Memory B cell (primary cell): ENCODE results near the gene SLC2A6.
"Not testable (repeated sequence)": the region's sequence is repeated elsewhere in the genome, so short reads cannot be mapped to it uniquely, and the experiment has no call there.

ENCODE experiments used
- ATAC-seq: fragments of 150-1000 bp; cut with Tn5 transposase; 2 replicates; pipeline ENCODE4 v1.10.0; 2021; ENCODE audit warnings: low read depth, mild to moderate bottlenecking, moderate library complexity
- DNase-seq, 2 donors: peaks; one replicate each; pipeline ENCODE4 v3.0.0; 2022; ENCODE audit warnings: low spot score in 2 of 2
- H3K27ac Mint-ChIP-seq: one replicate; pipeline ENCODE4 v1.8.0; 2022; ENCODE audit warnings: mild to moderate bottlenecking, moderate library complexity, mixed read lengths
- H3K27me3 Mint-ChIP-seq: one replicate; pipeline ENCODE4 v1.8.0; 2022; ENCODE audit warnings: mixed read lengths
- H3K36me3 Mint-ChIP-seq: one replicate; pipeline ENCODE4 v1.8.0; 2022; ENCODE audit warnings: mild to moderate bottlenecking, mixed read lengths
- H3K4me1 Mint-ChIP-seq: one replicate; pipeline ENCODE4 v1.8.0; 2022; ENCODE audit warnings: mixed read lengths
- H3K4me3 Mint-ChIP-seq: one replicate; pipeline ENCODE4 v1.8.0; 2022; ENCODE audit warnings: mild to moderate bottlenecking, moderate library complexity, mixed read lengths
- H3K9me3 Mint-ChIP-seq: one replicate; pipeline ENCODE4 v1.8.0; 2022; ENCODE audit warnings: mixed read lengths

The SLC2A6 gene

DNA sequence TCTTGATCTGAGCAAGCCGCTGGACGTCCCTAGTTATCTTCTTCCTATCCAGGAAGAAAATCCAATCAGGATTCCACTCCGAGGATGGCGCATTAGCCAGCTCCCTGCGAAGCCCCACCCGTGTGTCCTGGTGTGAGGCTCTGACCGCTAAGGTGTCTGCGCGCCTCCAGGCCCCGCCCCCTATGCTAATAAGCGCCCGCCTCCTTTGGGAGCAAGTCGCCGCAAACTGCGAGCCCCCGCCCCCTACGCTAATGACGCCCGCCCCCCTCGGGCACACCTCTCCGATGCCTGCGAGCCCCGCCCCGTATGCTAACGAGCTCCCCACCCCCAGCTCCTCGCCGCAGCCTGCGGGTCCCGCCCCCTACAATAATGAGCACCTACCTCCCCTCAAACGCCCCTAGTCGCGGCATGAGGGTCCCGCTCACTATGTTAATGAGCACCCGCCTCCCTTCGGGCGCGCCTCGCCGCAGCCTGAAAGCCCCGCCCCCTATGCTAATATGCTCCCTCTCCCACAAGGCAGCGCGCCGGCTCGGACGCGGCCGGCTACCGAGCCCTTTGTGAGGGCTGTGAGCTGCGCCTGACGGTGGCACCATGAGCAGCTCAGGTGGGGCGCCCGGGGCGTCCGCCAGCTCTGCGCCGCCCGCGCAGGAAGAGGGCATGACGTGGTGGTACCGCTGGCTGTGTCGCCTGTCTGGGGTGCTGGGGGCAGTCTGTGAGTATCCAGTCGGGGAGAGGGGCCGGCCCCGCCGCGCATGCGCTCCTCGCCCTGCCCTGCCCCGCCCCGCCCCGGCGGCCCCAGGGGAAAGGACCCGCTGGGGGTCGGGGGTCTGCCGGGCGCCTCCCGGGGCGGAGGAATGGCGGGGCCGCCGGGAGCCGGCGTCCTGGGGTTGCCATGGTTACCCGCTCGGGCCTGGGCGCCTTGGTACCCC, 19.2 kb downstream of the SLC2A6 start, which contains the start of gene CACFD1:
TSS of gene CACFD1 (plus strand) at position 503 of the 929 bp plus-strand sequence. CDS start at position 592, 89 bp downstream.
- Mint-ChIP-seq H3K27ac (peak within 1 kb of the TSS; percentile 97), H3K4me3 (peak within 1 kb of the TSS; percentile 97), H3K4me1 (peaks cover 26% of the 10 kb centered on the region), H3K9me3 (no peaks in the 10 kb centered on the region), H3K36me3 (peaks cover 2% of the 10 kb centered on the region), H3K27me3 (no peaks in the 10 kb centered on the region)
- ATAC-seq (peak; percentile 73), DNase-seq (peak; percentile 93 to 98)

GRCh38 chr9:133458643-133459312, 20.1 kb downstream of the SLC2A6 start:
- Mint-ChIP-seq H3K27ac (no peak overlapping the region), H3K9me3 (no peaks in the 10 kb centered on the region)

GRCh38 chr9:133457748-133458147, 21.2 kb downstream of the SLC2A6 start:
- H3K27ac Mint-ChIP-seq = no peak overlapping the region
- ATAC-seq (no peak), DNase-seq (no peak)
- H3K4me3 Mint-ChIP-seq = no peak overlapping the region
- H3K4me1 Mint-ChIP-seq = peaks cover 14% of the 10 kb centered on the region
- H3K9me3 Mint-ChIP-seq = no peaks in the 10 kb centered on the region
- no peaks in the 10 kb centered on the region for H3K36me3 Mint-ChIP-seq
- H3K27me3 Mint-ChIP-seq = no peaks in the 10 kb centered on the region

More at GRCh38 chr9:133458643-133459312, 20.1 kb downstream of the SLC2A6 start:
- H3K36me3 Mint-ChIP-seq = no peaks in the 10 kb centered on the region
- ATAC-seq (no peak), DNase-seq (no peak)
- H3K4me3 Mint-ChIP-seq = no peak overlapping the region
- H3K27me3 Mint-ChIP-seq = no peaks in the 10 kb centered on the region
- peaks cover 20% of the 10 kb centered on the region for H3K4me1 Mint-ChIP-seq

DNA sequence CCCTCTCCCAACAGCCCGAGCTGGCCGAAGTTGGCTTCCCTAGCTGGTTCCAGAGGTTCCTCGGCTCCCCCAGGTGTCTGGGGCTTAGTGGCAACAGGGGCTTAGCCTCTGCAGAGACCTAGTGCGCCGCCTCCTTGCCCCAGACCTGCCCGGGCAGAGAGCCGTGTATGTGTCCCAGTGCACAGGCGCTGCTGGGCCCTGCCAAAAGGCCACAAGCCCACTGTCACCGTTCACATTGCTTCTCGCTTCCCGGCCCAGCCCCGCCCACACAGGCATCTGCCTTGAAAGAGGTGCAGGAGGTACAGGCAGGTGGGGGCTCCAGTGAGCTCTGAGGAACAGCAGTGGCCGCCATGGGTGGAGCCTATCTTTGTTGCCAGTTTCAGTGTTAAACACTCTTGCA, 21.7 kb downstream of the SLC2A6 start:
- peaks cover 11% of the 10 kb centered on the region for H3K4me1 Mint-ChIP-seq

GRCh38 chr9:133456409-133456808, 22.5 kb downstream of the SLC2A6 start:
- no peaks in the 10 kb centered on the region for H3K9me3 Mint-ChIP-seq

More for the DNA sequence above, 21.7 kb downstream of the SLC2A6 start:
- no peak overlapping the region for H3K27ac Mint-ChIP-seq
- H3K4me3 Mint-ChIP-seq = no peak overlapping the region
- H3K36me3 Mint-ChIP-seq = no peaks in the 10 kb centered on the region
- H3K27me3 Mint-ChIP-seq = no peaks in the 10 kb centered on the region
- DNase-seq = no peak
- H3K9me3 Mint-ChIP-seq = no peaks in the 10 kb centered on the region
- no peak for ATAC-seq

DNA sequence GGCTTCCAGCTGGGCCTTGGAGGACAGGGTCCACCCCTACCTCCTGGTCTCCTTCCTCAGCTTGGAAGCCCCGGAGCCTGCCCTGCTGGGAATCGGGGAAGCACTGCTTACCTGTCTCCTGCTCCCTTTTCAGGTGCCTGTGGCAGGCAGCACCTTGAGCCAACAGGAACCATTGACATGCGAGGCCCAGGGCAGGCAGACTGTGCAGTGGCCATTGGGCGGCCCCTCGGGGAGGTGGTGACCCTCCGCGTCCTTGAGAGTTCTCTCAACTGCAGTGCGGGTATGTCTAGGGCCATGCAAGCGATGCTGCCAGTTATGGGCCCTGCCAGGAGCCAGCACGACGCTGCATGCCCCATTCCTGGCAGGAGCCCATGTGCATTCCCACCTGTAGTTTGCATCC, 23.0 kb downstream of the SLC2A6 start:
- DNase-seq = no peak
- Mint-ChIP-seq H3K4me3 (no peak overlapping the region), H3K9me3 (no peaks in the 10 kb centered on the region), H3K27me3 (no peaks in the 10 kb centered on the region), H3K27ac (no peak overlapping the region), H3K36me3 (no peaks in the 10 kb centered on the region), H3K4me1 (peaks cover 4% of the 10 kb centered on the region)
- ATAC-seq = no peak

More at GRCh38 chr9:133456409-133456808, 22.5 kb downstream of the SLC2A6 start:
- H3K27ac Mint-ChIP-seq = no peak overlapping the region
- no peaks in the 10 kb centered on the region for H3K27me3 Mint-ChIP-seq
- H3K4me3 Mint-ChIP-seq = no peak overlapping the region
- H3K36me3 Mint-ChIP-seq = no peaks in the 10 kb centered on the region
- DNase-seq = no peak
- ATAC-seq = no peak
- H3K4me1 Mint-ChIP-seq = peaks cover 7% of the 10 kb centered on the region

GRCh38 chr9:133454943-133455673, 23.8 kb downstream of the SLC2A6 start:
- Mint-ChIP-seq H3K27me3 (no peaks in the 10 kb centered on the region), H3K36me3 (no peaks in the 10 kb centered on the region), H3K27ac (no peak overlapping the region), H3K4me1 (no peaks in the 10 kb centered on the region), H3K9me3 (no peaks in the 10 kb centered on the region), H3K4me3 (no peak overlapping the region)
- DNase-seq (no peak), ATAC-seq (no peak)

DNA sequence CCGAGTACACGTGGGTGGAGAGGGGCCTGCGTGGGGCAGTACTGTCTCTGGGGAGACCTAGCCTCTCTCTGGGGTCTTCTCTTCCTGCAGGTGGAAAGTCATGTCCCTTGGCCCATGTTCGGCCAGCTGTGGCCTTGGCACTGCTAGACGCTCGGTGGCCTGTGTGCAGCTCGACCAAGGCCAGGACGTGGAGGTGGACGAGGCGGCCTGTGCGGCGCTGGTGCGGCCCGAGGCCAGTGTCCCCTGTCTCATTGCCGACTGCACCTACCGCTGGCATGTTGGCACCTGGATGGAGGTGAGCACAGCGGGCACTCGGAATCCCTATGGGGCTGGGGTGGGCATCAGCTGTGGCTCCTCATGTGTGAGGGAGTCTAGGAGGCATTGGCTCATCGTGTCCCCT, 24.6 kb downstream of the SLC2A6 start:
- Mint-ChIP-seq H3K9me3 (no peaks in the 10 kb centered on the region), H3K27me3 (no peaks in the 10 kb centered on the region), H3K27ac (no peak overlapping the region), H3K4me1 (no peaks in the 10 kb centered on the region), H3K36me3 (no peaks in the 10 kb centered on the region), H3K4me3 (no peak overlapping the region)
- DNase-seq (no peak), ATAC-seq (no peak)

GRCh38 chr9:133453651-133454050, 25.2 kb downstream of the SLC2A6 start:
- no peak for DNase-seq
- H3K27me3 Mint-ChIP-seq = no peaks in the 10 kb centered on the region
- H3K4me1 Mint-ChIP-seq = no peaks in the 10 kb centered on the region

GRCh38 chr9:133452562-133452961, 26.3 kb downstream of the SLC2A6 start:
- H3K36me3 Mint-ChIP-seq = no peaks in the 10 kb centered on the region
- no peak overlapping the region for H3K27ac Mint-ChIP-seq
- ATAC-seq = no peak
- no peaks in the 10 kb centered on the region for H3K27me3 Mint-ChIP-seq
- DNase-seq = no peak
- H3K9me3 Mint-ChIP-seq = no peaks in the 10 kb centered on the region
- no peak overlapping the region for H3K4me3 Mint-ChIP-seq
- H3K4me1 Mint-ChIP-seq = no peaks in the 10 kb centered on the region

More at GRCh38 chr9:133453651-133454050, 25.2 kb downstream of the SLC2A6 start:
- ATAC-seq = no peak
- Mint-ChIP-seq H3K27ac (no peak overlapping the region), H3K4me3 (no peak overlapping the region), H3K9me3 (no peaks in the 10 kb centered on the region), H3K36me3 (no peaks in the 10 kb centered on the region)

DNA sequence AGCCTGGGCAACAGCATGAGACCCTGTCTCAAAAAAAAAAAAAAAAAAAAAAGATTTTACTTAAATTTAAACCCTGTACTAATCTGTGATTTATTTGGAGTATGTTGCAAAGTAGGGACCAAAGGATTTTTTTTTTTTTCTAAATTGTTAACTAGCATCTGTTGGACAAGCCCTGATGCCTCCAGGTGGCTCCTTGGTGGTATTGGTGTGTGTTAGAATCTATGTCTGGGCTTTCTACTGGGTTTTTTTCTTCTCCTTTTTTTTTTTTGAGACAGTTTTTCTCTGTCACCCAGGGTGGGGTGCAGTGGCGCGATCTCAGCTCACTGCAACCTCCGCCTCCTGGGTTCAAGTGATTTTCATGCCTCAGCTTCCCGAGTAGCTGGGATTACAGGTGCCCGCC, 27.0 kb downstream of the SLC2A6 start:
- H3K4me1 Mint-ChIP-seq, H3K9me3 Mint-ChIP-seq, H3K4me3 Mint-ChIP-seq, H3K27me3 Mint-ChIP-seq, H3K27ac Mint-ChIP-seq, DNase-seq, H3K36me3 Mint-ChIP-seq: not testable (repeated sequence)
- peak; percentile 83 for ATAC-seq

DNA sequence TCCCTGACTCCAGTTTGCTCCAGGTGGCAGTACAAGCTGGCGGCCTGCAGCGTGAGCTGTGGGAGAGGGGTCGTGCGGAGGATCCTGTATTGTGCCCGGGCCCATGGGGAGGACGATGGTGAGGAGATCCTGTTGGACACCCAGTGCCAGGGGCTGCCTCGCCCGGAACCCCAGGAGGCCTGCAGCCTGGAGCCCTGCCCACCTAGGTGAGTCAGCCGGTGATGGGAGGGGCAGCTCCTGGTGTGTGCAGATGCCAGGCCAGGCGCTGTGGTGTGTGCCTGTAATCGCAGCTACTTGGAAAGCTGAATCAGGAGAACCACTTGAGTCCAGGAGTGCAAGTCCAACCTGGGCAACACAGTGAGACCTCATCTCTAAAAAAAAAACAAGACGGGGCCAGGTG, 29.1 kb downstream of the SLC2A6 start:
- Mint-ChIP-seq H3K9me3 (no peaks in the 10 kb centered on the region), H3K36me3 (no peaks in the 10 kb centered on the region), H3K4me1 (no peaks in the 10 kb centered on the region), H3K27me3 (peaks cover 1% of the 10 kb centered on the region), H3K27ac (no peak overlapping the region), H3K4me3 (no peak overlapping the region)
- ATAC-seq = no peak
- no peak for DNase-seq

DNA sequence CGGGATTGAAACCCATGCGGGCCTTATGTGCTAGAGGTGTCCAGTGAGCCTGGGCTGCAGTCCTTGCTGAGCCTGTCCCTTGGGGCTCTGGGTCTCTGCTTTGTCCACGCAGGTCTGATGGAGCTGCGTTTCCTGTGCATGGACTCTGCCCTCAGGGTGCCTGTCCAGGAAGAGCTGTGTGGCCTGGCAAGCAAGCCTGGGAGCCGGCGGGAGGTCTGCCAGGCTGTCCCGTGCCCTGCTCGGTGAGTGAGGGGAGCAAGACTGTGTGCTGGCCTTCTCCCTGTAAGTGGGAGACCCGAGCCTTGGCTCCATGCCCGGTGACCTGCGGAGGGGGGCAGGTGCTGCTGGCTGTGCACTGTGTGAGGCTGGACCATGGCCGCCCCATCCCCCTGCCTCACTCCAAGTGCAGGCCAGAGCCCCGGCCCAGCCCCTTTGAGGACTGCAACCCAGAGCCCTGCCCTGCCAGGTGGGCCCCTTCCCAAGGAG, 30.4 kb downstream of the SLC2A6 start:
- Mint-ChIP-seq H3K4me3 (no peak overlapping the region), H3K36me3 (no peaks in the 10 kb centered on the region), H3K27me3 (peaks cover 1% of the 10 kb centered on the region), H3K4me1 (no peaks in the 10 kb centered on the region), H3K27ac (no peak overlapping the region), H3K9me3 (no peaks in the 10 kb centered on the region)
- no peak for DNase-seq
- no peak for ATAC-seq
